IMR-90 (cell line): ENCODE results near the gene BLVRB. TPM values are rescaled to one million over a fixed set of nuclear protein-coding genes. Genes with fewer than 3 reads are reported as not detected.

Source experiments
- RFX5 ChIP-seq: IDR thresholded peaks from 2 replicates; pipeline ENCODE4 v1.8.0; 2012; ENCODE audit warnings: low read depth, mild to moderate bottlenecking, low read length, moderate library complexity
- polyA plus RNA-seq, 3 experiments: library from polyadenylated mRNA; depleted of rRNA; stranded (reverse); fragments of >200 nt; gene quantifications; 2 replicates each; pipeline ENCODE4 v1.2.3, GENCODE V29; 2012; ENCODE audit warnings: low replicate concordance in 1 of 3
- total RNA-seq: library from RNA; depleted of rRNA; stranded (reverse); fragments of >200 nt; gene quantifications from 2 replicates; pipeline ENCODE4 v1.2.3, GENCODE V29; 2012
- TF ChIP-seq, protein P1 (sequence below): conservative IDR thresholded peaks from 2 replicates; pipeline ENCODE4 v1.5.1; 2012; ENCODE audit warnings: mild to moderate bottlenecking, low read depth, low read length, improper control_type of control experiment
- TF ChIP-seq, protein P2 (sequence below): fragments of 150-350 bp; IDR thresholded peaks from 2 replicates; pipeline ENCODE4 v1.6.1; 2017; ENCODE audit warnings: mild to moderate bottlenecking, antibody characterized with exemption, low read length, low read depth

Gene BLVRB
- total and polyA plus RNA-seq, 2 of the 4 experiments (the other 2 are of a cell fraction) = 65.2 to 102 TPM

DNA sequence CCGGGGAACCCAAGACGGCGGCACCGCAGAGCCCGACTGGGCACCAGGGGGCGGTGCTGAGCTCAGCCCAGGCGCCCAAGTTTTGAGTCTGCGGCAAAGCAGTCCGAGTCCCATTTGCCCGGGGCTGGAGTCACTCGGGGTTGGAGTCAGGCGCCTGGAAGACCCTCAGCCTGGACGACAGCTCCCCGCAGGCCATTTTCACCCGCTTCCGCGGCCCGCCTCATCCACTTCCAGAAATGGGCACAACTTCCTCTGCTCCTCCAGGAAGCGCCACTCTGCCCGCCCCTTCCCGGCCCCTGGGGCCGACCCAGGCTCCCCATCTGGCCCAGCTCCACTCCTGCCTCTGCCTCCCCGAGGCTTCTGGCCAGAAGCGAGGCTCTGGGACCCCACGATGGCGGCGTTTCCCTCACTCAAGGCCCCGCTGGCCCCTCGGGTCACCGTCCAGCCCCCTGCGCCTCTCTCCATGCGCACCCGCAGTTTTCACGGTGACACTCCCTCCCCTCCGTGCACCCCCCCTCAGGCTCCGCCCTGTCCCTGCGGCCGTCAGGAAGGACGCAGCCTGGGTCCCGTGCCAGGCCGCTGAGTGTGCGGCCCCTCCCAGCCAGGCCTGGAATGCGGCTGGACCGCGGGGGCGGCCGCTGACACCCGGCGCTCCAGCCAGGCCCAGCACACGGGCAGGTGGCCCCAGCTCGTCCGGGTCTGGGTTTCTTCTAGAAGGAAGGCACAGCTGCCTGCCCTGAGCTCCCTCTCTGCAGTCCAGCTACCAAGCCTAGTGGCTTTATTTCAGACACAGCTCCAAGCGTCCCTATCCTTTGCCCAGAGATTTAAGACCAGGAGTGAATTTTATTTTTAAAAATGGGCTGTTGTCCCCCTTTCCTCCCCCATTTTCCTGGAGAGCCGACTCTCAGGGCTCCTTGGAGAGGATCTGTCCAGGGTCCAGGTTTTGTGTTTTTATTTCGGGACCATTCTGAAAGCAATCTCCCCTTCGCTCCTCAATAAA lies 44.5 kb downstream of the BLVRB start (continued):
- TF ChIP-seq, protein P1, sequence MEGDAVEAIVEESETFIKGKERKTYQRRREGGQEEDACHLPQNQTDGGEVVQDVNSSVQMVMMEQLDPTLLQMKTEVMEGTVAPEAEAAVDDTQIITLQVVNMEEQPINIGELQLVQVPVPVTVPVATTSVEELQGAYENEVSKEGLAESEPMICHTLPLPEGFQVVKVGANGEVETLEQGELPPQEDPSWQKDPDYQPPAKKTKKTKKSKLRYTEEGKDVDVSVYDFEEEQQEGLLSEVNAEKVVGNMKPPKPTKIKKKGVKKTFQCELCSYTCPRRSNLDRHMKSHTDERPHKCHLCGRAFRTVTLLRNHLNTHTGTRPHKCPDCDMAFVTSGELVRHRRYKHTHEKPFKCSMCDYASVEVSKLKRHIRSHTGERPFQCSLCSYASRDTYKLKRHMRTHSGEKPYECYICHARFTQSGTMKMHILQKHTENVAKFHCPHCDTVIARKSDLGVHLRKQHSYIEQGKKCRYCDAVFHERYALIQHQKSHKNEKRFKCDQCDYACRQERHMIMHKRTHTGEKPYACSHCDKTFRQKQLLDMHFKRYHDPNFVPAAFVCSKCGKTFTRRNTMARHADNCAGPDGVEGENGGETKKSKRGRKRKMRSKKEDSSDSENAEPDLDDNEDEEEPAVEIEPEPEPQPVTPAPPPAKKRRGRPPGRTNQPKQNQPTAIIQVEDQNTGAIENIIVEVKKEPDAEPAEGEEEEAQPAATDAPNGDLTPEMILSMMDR = peak; percentile 91
- TF ChIP-seq RFX5 = no peak
- TF ChIP-seq, protein P2, sequence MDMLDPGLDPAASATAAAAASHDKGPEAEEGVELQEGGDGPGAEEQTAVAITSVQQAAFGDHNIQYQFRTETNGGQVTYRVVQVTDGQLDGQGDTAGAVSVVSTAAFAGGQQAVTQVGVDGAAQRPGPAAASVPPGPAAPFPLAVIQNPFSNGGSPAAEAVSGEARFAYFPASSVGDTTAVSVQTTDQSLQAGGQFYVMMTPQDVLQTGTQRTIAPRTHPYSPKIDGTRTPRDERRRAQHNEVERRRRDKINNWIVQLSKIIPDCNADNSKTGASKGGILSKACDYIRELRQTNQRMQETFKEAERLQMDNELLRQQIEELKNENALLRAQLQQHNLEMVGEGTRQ = peak; percentile 23; the same call in 1 of the 2 replicates
